GM20431 (cell line): Measurements from ENCODE around the gene EYS.

ENCODE experiments used
- in situ Hi-C: fragments of 300-500 bp; cut with MseI, MboI; formaldehyde crosslinking; loops from one replicate; pipeline ENCODE4 v1.15.0; 2020; ENCODE audit warnings: low sequenced_read_pairs; ENCODE audit not compliant: unreplicated experiment

The EYS gene

DNA sequence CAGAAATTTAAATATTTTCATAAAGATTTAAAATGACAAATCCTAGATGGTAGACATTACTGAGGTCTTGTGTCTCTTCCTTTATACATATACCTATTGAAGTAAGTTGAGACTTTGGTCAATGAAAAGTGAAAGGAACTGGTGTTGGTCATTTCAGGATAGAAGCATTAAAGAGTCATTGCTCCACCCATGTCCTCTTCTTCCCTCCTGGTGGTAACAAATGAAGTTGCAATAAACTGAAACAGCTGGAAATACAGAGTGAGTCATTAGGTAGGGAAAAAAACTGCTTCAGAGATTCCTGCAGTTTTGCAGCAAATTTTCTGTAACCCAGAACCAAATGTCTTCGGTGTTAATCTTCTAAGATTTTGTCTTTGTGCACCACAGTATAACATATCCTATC, 448.0 kb downstream of the EYS start:
- in situ Hi-C loops: no loop called here

DNA sequence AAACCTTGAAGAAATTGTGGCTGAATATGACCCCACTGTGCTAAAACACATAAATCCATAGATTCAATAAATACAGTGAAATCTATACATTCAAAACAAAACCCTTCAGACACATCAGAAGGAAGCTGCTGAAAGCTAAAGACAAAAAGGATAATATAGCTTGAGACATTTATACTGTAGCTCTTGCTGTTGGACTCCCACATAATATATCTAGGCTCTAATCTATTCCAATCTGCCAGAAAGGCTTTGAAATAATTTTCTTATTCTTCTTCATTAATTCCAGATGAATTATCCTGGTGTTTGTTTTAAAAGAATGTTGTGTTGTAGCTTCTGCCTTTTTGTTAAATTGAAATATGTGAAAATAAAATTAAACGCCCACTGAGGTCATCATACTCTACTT, 454.0 kb downstream of the EYS start:
- in situ Hi-C loops: no loop called here

DNA sequence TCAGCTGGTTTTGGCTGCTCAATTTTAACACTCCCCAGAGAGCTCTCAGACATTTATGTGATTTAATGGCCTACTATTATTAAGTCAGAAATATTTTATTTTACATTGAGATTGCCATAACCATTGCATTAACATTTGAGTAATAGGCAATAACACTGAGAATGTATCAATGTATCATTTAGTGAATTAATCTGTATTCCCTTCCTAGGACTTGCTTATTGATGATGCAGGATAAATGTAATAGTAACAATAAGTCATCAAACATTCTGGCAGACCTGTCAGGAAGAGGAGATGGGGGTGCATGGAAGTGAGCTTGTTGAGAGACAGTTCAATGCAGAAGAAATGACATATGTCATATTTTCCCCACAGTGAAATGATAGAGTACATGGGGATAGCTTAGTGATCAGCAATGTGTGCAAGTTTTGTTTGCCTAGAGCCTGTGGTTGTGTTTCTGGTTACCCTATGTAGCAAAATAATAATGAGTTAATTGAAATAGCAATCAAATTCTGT, 458.9 kb downstream of the EYS start:
- in situ Hi-C loops: no loop called here

DNA sequence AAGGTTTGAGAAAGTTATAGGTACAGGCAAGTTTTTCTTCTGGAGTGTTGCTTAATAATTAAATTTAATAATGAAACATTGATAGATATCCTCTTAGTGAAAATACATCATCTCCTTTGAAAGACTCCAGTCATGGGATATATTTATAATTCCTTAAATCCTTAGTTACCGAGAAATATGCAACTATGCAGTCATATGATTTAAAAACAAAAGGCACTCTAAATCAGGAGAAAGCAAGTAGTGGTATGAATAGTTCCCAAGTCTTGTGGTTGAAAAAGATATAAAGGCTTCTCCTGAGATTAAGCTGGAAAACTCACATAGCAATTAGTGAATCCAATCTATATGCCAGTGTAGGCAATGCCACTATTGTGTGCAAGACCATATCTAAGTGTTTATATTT, 475.4 kb downstream of the EYS start:
- in situ Hi-C loops: no loop called here

DNA sequence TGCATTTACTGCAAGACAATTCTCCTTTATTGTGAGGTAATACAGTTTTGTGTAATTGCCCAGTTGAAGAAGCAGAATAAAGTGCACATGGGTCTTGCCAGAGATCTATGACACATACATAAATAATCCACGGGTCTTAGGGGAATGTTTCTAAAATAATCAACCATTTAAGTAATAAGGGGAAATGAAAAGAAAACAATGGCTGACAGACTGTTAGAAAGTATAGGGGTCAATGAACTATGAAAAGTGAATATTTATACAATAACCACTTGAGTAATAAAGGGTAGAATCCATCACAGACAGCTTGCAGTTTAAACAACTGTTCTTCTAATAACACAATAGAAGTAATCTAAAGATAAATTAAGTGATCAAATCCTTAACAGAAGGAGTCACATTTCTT, 477.2 kb downstream of the EYS start:
- in situ Hi-C loops: no loop called here

DNA sequence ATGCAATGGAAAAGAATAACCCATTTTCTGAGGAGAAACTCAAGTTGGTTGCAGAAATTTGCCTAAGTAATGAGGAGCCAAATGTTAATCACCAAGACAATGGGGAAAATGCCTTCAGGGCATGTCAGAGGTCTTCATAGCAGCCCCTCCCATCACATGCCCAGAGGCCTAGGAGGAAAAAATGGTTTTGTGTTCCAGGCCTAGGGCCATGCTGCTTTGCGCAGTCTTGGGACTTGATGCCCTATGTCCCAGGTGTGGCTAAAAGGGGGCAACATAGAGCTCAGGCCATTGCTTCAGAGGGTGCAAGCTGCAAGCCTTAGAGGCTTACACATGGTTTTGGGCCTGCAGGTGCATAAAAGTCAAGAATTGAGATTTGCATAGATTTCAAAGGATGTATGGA, 485.9 kb downstream of the EYS start:
- in situ Hi-C loops: no loop called here

DNA sequence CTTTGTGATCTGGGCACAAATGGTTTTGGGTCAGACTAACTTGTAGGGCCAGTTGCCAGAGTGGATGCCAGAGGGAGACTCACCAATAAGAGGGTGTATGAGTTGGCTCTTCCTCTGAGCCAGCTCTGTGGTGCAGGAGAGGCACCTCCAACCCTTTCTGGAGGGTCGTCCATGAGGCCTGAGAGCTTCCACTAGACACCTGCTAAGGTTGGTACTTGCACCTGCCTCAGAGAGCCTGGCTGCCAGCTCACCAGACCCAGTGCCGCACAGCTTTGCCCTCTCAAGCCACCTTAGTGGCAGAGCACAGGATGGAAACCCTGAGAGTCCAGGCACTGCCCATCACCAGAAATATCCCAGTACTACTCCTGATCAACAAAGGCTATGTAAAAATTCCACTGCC, 504.3 kb downstream of the EYS start:
- in situ Hi-C loops: no loop called here

DNA sequence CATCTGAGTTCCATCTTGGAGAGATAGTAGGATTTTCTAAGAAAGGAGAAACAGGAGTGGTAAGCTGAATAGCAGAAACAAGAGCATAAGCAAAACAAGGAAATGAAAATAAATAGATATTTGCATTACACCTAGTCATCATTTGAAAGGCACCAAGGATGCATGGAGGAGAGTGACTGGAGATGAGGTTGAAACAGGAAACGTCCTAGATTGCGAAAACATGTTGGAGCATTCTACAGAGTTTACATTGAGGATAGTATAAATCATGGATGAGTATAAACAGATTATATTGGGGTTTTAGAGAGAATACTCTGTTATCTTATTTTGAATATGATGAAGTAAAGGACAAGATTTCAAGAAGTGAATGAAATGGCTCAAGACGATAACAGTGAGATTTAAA, 507.3 kb downstream of the EYS start:
- in situ Hi-C loops: no loop called here

DNA sequence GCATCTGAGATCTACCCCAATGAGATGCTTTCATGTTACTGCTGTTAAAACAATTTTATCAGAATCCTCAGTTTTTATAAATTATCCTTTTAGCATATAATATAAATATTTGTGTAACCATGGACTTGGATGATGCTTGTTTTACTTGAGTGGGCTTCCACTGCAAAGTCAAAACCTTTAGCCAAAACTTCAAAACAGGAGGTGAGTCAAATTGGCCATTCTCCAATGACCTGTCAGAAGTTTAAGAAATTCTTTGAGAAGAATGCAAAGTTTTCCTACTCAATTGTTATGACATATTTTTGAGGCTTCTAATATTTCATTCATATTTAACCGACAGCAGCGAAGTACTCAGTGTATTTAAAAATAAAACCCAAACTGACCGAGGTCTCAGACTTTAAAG, 507.9 kb downstream of the EYS start:
- in situ Hi-C loops: no loop called here

DNA sequence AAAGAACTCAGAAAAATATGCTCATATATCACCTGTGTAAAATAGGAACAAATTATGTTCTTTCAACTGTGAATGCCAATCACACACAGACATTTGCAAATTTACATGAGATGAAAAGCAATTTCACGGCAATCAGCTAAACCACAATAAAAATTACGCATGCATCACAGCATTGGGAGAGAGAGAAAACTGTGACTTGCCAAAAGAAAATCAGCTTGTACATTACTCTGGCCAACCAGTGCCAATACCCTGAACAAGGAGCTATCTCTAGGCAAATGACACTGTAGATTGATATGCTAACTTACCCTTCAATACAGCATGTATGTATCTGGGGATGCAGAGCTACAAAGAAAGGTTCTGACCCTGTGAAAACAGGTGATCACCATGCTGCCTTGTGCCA, 515.6 kb downstream of the EYS start:
- in situ Hi-C loops: no loop called here

DNA sequence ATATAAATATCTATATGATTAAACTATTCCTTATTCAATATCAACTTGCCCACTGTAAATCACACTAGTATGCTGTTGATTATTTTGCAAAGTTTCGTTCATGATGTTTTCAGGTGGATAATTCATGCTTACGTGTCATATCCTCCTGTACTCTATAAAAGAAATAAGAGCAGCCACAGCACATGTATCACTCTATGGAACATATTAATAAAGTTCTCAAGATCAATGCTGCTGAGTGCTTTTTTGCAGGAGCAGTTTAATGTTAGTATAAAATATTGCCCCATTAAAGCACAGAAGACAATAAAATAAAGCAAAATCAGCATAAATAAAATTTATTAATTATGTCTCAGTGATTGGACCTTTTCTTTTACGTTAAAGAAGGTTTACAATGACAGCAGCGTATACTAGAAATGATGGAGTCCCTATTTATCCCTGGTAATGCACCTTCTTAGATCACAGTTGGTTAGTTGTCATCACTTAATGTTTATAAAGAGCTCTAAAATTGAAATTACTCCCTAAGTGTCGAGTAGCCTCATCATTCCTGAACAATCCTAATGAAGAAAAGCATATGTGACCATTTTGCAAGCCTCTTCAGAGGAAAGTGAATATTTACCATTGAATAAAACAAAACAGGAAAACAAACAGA, 517.7 kb downstream of the EYS start:
- in situ Hi-C loops: no loop called here

DNA sequence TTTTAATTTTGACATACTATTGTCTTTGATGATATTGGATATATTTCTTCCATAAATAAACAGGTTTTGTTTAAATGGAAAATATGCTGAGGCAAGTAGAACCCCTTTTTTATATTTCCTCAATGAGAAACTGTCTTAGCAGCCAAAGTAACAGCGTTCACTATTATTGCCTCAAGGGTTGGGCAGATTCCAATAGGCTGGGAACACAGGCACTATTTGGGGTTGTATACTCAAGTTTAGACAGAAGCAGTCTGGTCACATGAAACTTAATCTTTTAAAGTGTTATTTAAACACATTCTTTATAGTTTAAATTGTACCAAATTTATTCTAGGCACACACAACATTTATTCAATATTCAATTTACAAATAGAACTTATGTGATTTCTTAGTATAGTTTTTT, 520.2 kb downstream of the EYS start:
- in situ Hi-C loops: no loop called here

DNA sequence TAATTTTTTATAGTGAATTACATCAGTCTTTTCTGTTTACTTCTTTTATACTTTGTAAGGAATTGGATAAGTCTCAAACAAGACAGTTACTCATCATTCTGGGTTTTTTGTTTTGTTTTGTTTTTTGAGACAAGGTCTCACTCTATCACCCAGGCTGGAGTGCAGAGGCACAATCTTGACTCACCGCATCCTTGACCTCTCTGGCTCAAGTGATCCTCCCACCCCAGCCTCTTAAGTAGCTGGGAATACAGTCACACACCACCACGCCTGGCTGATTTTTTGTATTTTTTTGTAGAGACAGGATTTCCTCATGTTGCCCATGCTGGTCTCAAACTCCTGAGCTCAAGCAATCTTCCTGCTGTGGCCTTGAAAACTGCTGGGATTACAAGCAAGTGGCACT, 524.3 kb downstream of the EYS start:
- in situ Hi-C loops: no loop called here

DNA sequence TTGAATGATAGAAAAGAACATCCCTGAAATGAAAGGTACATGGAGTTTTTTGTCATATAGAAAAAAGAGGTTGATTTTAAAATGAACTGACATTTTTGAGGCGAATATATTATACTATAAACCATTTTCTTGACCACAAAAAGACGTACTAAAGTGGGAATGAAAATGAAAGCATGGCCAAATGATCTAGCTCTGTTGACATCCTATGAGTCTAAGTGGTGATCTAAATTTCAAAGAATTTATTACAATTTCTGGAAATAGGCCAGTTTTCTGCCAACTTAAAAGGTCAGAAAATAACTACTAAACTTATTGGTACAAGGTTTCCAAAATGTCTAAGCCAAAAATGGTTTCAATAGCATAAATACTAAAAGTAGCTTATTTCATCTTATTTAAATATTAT, 536.8 kb downstream of the EYS start:
- in situ Hi-C loops: no loop called here

DNA sequence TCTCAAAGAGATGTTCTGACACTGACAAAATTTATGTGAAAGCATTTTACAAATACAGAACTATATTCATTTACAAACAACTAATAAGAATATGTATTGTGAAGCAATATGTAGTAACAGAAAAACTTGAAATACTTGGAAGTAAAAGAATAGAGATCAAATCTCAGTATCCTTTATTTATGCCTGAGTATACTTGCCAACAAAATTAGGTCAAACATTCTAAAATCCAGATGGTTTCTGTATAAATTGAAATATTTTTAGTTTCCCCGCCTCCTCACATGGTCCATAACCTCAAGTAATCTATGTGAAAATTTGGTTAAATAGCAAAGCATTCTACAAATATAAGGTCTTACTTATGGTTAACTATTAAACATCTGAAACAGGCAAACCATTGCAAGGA, 545.4 kb downstream of the EYS start:
- in situ Hi-C loops: no loop called here

DNA sequence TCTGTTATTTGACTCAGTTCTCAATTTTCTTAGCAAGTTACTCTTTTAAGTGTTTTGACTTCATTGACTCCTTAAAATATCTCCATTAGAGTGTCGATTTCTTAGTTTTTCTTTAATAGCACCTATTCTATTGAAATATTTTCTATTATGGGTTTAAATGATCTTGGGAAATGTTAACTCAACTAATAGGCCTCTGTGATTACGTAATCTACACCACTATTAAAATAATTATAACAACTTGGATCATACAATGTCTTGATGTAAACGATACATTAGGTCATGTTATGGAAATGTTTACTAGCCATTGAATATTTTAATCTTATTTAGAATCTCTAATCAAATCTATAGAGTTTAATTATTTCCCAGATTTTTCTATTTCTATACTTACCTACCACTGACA, 550.0 kb downstream of the EYS start:
- in situ Hi-C loops: no loop called here

DNA sequence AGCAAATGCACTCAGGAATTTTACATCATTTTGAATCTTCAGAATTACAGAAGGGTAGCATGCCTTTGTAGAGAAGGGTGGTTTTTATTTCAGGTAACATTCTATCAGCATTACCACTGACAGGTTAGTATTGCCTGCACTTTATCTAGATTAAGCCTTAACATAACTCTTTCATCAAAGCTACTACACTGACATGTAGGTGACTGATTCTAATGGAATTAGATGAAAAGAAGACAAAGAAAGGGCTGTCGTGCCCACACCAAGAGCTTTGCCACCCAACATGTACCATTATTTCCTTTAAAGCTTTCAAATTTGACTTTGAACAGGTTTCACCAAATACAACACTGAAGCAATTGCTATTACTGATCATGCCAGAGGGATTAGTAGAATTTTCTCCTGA, 551.9 kb downstream of the EYS start:
- in situ Hi-C loops: no loop called here

DNA sequence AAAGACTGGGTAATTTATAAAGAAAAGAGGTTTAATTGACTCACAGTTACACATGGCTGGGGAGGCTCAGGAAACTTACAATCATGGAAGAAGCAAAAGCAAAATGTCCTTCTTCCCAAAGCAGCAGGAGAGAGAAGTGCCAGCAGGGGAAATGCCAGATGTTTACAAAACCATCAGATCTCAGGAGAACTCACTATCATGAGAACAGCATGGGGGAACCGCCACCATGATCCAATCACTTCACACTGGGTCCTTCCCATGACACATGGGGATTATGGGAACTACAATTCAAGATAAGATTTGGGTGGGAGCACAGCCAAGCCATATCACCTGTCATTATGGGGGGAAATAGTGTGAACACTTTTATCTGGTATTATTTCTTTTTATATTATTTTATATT, 557.2 kb downstream of the EYS start:
- in situ Hi-C loops: no loop called here

DNA sequence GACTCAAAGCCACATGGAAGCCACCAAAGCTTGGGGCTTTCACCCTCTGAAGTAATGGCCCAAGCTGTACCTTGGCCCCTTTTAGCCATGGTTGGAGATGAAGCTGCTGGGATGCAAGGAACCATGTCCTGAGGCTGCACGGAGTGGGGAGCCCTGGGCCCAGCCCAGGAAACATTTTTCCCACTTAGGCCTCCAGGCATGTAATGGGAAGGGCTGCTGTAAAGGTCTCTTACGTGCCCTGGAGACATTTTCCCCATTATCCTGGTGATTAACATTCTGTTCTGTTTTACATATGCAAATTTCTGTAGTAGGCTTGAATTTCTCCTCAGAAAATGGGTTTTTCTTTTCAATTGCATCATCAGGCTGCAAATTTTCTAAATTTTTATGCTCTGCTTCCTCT, 558.2 kb downstream of the EYS start:
- in situ Hi-C loops: no loop called here

DNA sequence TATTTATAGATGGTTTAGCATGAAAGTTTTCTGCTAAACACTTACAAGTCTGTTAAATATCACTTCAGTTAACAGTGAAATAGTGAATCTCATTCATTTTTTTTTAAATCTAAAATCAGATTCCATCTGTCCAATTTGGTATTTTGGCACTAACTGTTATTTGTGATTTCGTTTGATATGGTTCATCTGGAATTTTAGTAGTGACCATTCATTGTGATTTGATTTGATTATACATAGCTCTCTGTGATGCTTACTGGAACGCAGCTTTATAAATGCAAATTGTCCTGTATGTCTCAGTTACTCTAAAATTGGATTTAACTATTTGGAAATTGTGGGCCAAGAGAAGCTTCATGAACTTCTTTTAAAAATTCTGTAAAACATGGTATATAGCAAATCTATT, 571.5 kb downstream of the EYS start:
- in situ Hi-C loops: no loop called here

DNA sequence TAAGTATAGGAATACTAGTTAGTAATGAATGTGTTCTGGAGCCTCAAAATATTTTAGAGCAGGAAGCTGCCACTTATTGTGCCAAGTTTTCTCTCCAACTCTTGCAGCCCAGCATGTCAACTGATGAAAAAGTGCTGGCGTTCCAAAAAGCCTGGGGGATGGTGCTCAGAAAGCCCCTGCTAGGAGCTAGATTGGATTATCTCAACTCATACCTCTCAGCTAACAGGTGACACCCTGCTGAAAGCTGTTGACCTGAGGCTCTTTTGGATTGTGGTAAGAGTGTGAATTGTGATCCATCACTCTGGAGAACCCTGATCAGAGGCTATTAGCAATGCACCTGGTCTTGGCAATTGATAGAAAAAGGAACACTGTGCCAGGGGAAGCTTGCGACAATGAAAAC, 580.4 kb downstream of the EYS start:
- in situ Hi-C loops: no loop called here

DNA sequence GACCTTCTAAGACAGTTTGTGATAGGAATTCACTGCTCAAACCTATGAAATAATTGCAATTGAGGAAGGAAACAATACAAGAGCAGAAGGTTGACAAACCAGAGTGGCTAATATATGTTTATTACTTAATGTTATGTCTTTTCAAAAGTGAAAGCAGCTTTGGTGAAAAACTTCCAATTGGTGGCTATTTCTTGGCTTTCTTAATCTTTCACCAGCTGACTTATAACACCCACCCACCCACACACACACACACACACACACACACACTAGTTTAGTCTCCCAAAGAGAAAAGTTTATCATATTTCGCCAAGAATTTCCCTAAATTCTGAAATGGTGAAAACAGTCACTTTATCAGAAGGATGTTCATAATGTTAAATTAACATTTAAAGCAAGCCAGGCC, 583.5 kb downstream of the EYS start:
- in situ Hi-C loops: no loop called here
